MM.1S (cell line): ENCODE measurements around the gene EPHX1.

Experiments
- CTCF ChIP-seq: fragments of 300-600 bp; sonication (generic); IDR thresholded peaks from 2 replicates; pipeline ENCODE4 v1.5.1; 2016; ENCODE audit warnings: antibody characterized with exemption, low read length, mixed read lengths
- EZH2 ChIP-seq: fragments of 300-600 bp; sonication (generic); optimal IDR thresholded peaks from 2 replicates; pipeline ENCODE3; 2017; ENCODE audit warnings: low read depth, mild to moderate bottlenecking, antibody characterized with exemption, low read length, mixed read lengths
- EZH2phosphoT487 ChIP-seq: fragments of 300-600 bp; sonication (generic); IDR thresholded peaks from 2 replicates; pipeline ENCODE4 v1.6.1; 2018; ENCODE audit warnings: antibody characterized with exemption, low read length

GRCh38 chr1:225766967-225767633, 42.8 kb upstream of the EPHX1 start:
- TF ChIP-seq CTCF (no peak), EZH2 (no peak), EZH2phosphoT487 (no peak)
